Measurements from ENCODE around the gene ITPR2.
"Not testable (repeated sequence)": the region's sequence is repeated elsewhere in the genome, so short reads cannot be mapped to it uniquely, and the experiment has no call there.

ITPR2 gene

DNA sequence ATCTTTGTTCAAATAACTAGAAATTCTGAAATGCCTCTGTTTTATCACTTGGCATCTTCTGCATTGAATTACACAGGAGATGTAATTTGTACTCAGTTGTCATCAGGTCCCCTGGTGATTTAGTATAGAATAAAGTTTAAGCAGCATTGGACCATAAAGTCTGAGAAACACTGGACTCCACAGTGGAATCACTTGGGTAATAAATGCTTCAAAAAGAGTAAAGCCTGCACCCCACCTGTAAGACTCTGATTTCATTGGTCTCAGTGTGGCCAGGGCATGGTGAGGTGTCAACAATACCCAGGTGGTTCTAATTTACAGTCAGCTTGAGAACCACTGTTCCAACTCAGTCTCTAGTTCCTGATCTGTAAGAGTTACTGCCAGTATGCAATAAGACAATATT is 148.9 kb downstream of the ITPR2 start:
- no peak overlapping the region for H3K27ac Mint-ChIP-seq
- H3K9me3 Mint-ChIP-seq = no peaks in the 10 kb centered on the region
- no peaks in the 10 kb centered on the region for H3K27me3 Mint-ChIP-seq
- DNase-seq (ENCODE audit: low spot score in 2 of 2) (no peak), ATAC-seq (ENCODE audit: low read depth) (no peak)
- peaks cover 40% of the 10 kb centered on the region for H3K36me3 Mint-ChIP-seq
- peaks cover 3% of the 10 kb centered on the region for H3K4me1 Mint-ChIP-seq
- no peak overlapping the region for H3K4me3 Mint-ChIP-seq

GRCh38 chr12:26683443-26683842 is 149.6 kb downstream of the ITPR2 start:
- Mint-ChIP-seq H3K9me3 (no peaks in the 10 kb centered on the region), H3K27ac (no peak overlapping the region), H3K4me1 (peaks cover 3% of the 10 kb centered on the region), H3K27me3 (no peaks in the 10 kb centered on the region), H3K4me3 (no peak overlapping the region), H3K36me3 (peaks cover 39% of the 10 kb centered on the region)
- ATAC-seq (ENCODE audit: low read depth) (no peak), DNase-seq (ENCODE audit: low spot score in 2 of 2) (no peak)

GRCh38 chr12:26680727-26681455 is 152.1 kb downstream of the ITPR2 start:
- DNase-seq (ENCODE audit: low spot score in 2 of 2) (no peak), ATAC-seq (ENCODE audit: low read depth) (no peak)
- Mint-ChIP-seq H3K9me3 (no peaks in the 10 kb centered on the region), H3K4me1 (no peaks in the 10 kb centered on the region), H3K27ac (peak overlapping the region; percentile 37), H3K36me3 (peaks cover 37% of the 10 kb centered on the region), H3K27me3 (no peaks in the 10 kb centered on the region), H3K4me3 (no peak overlapping the region)

- H3K4me3 Mint-ChIP-seq = no peak overlapping the region
- no peaks in the 10 kb centered on the region for H3K27me3 Mint-ChIP-seq
- ATAC-seq (ENCODE audit: low read depth) (no peak), DNase-seq (ENCODE audit: low spot score in 2 of 2) (no peak)
- H3K36me3 Mint-ChIP-seq = peaks cover 27% of the 10 kb centered on the region
- H3K27ac Mint-ChIP-seq = peak overlapping the region; percentile 1
- H3K9me3 Mint-ChIP-seq = no peaks in the 10 kb centered on the region
- H3K4me1 Mint-ChIP-seq = no peaks in the 10 kb centered on the region
Measured at GRCh38 chr12:26678697-26679660, 154.0 kb downstream of the ITPR2 start.

DNA sequence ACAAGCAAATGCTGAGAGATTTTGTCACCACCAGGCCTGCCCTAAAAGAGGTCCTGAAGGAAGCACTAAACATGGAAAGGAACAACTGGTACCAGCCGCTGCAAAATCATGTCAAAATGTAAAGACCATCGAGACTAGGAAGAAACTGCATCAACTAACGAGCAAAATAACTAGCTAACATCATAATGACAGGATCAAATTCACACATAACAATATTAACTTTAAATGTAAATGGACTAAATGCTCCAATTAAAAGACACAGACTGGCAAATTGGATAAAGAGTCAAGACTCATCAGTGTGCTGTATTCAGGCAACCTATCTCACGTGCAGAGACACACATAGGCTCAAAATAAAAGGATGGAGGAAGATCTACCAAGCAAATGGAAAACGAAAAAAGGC is 161.5 kb downstream of the ITPR2 start:
- not testable (repeated sequence) for DNase-seq (ENCODE audit: low spot score in 2 of 2); H3K27ac Mint-ChIP-seq; H3K27me3 Mint-ChIP-seq; H3K4me3 Mint-ChIP-seq; H3K4me1 Mint-ChIP-seq; H3K9me3 Mint-ChIP-seq; ATAC-seq (ENCODE audit: low read depth)
- H3K36me3 Mint-ChIP-seq = peaks cover 23% of the 10 kb centered on the region

- Mint-ChIP-seq H3K36me3 (peaks cover 36% of the 10 kb centered on the region), H3K27ac (no peak overlapping the region), H3K4me3 (no peak overlapping the region), H3K27me3 (no peaks in the 10 kb centered on the region), H3K9me3 (no peaks in the 10 kb centered on the region), H3K4me1 (no peaks in the 10 kb centered on the region)
- no peak for DNase-seq (ENCODE audit: low spot score in 2 of 2)
- ATAC-seq (ENCODE audit: low read depth) = no peak
Measured at GRCh38 chr12:26668847-26669246, 164.1 kb downstream of the ITPR2 start.

DNA sequence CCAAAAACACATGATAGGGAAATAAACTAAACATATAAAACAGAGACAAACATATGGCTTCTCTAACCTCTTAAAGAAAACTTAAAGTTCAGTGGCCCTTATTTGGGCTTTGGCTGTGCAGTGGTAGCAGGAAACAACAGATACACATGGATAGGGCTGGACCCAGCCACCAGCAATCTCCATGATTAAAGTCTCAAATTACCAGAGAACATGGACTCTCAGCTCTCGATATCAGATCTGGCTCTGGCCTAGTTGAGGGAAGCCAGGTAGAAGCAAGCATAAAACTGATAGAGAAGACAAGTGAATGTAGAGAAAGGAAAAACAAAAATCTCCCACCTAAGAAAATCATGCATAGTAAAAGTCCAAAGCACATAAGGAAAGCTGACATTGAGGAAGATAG is 164.8 kb downstream of the ITPR2 start:
- no peaks in the 10 kb centered on the region for H3K9me3 Mint-ChIP-seq
- no peaks in the 10 kb centered on the region for H3K27me3 Mint-ChIP-seq
- no peak for ATAC-seq (ENCODE audit: low read depth)
- no peak for DNase-seq (ENCODE audit: low spot score in 2 of 2)
- H3K36me3 Mint-ChIP-seq = peaks cover 39% of the 10 kb centered on the region
- peaks cover under 1% of the 10 kb centered on the region for H3K4me1 Mint-ChIP-seq
- H3K4me3 Mint-ChIP-seq = no peak overlapping the region
- no peak overlapping the region for H3K27ac Mint-ChIP-seq

GRCh38 chr12:26666286-26666685 is 166.7 kb downstream of the ITPR2 start:
- H3K4me1 Mint-ChIP-seq = peaks cover 6% of the 10 kb centered on the region
- no peak for DNase-seq (ENCODE audit: low spot score in 2 of 2)
- ATAC-seq (ENCODE audit: low read depth) = no peak
- no peaks in the 10 kb centered on the region for H3K27me3 Mint-ChIP-seq
- no peak overlapping the region for H3K4me3 Mint-ChIP-seq
- H3K9me3 Mint-ChIP-seq = no peaks in the 10 kb centered on the region
- H3K36me3 Mint-ChIP-seq = peaks cover 43% of the 10 kb centered on the region
- H3K27ac Mint-ChIP-seq = no peak overlapping the region

DNA sequence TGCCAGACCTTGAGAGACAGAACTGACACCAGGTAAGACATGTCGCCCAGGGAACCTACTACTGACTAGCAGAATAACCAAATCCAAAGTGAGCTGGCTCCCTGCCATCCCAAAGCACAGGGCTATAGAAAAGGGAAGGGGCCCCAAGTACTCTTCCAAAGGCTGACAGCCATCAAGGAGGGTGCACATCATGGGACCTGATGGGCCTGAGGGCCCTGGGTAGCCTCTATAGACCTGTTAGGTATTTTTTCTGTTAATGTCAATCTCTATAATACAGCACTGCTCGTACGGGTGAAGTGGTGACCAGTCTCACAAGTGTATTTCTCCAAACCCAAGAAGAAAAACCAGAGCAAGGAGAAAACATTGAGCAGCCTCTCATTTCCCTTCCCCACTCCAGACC is 171.6 kb downstream of the ITPR2 start:
- DNase-seq (ENCODE audit: low spot score in 2 of 2) (no peak), ATAC-seq (ENCODE audit: low read depth) (no peak)
- H3K4me3 Mint-ChIP-seq = no peak overlapping the region
- H3K27ac Mint-ChIP-seq = no peak overlapping the region
- no peaks in the 10 kb centered on the region for H3K27me3 Mint-ChIP-seq
- H3K36me3 Mint-ChIP-seq = peaks cover 45% of the 10 kb centered on the region
- H3K4me1 Mint-ChIP-seq = peaks cover 6% of the 10 kb centered on the region
- no peaks in the 10 kb centered on the region for H3K9me3 Mint-ChIP-seq

GRCh38 chr12:26659930-26660329 is 173.1 kb downstream of the ITPR2 start:
- ATAC-seq (ENCODE audit: low read depth) = no peak
- peaks cover 6% of the 10 kb centered on the region for H3K4me1 Mint-ChIP-seq
- H3K36me3 Mint-ChIP-seq = peaks cover 40% of the 10 kb centered on the region
- H3K27me3 Mint-ChIP-seq = no peaks in the 10 kb centered on the region
- DNase-seq (ENCODE audit: low spot score in 2 of 2) = no peak
- H3K9me3 Mint-ChIP-seq = no peaks in the 10 kb centered on the region
- H3K4me3 Mint-ChIP-seq = no peak overlapping the region
- no peak overlapping the region for H3K27ac Mint-ChIP-seq

GRCh38 chr12:26658991-26659390 is 174.0 kb downstream of the ITPR2 start:
- peaks cover 41% of the 10 kb centered on the region for H3K36me3 Mint-ChIP-seq
- H3K4me3 Mint-ChIP-seq = no peak overlapping the region
- peaks cover 6% of the 10 kb centered on the region for H3K4me1 Mint-ChIP-seq
- no peaks in the 10 kb centered on the region for H3K9me3 Mint-ChIP-seq
- DNase-seq (ENCODE audit: low spot score in 2 of 2) (no peak), ATAC-seq (ENCODE audit: low read depth) (no peak)
- no peak overlapping the region for H3K27ac Mint-ChIP-seq
- no peaks in the 10 kb centered on the region for H3K27me3 Mint-ChIP-seq

GRCh38 chr12:26654623-26655022 is 178.4 kb downstream of the ITPR2 start:
- no peaks in the 10 kb centered on the region for H3K4me1 Mint-ChIP-seq
- no peaks in the 10 kb centered on the region for H3K27me3 Mint-ChIP-seq
- no peak for ATAC-seq (ENCODE audit: low read depth)
- DNase-seq (ENCODE audit: low spot score in 2 of 2) = no peak
- no peak overlapping the region for H3K4me3 Mint-ChIP-seq
- H3K36me3 Mint-ChIP-seq = peaks cover 48% of the 10 kb centered on the region
- peak overlapping the region; percentile 51 for H3K27ac Mint-ChIP-seq
- H3K9me3 Mint-ChIP-seq = peaks cover 2% of the 10 kb centered on the region

DNA sequence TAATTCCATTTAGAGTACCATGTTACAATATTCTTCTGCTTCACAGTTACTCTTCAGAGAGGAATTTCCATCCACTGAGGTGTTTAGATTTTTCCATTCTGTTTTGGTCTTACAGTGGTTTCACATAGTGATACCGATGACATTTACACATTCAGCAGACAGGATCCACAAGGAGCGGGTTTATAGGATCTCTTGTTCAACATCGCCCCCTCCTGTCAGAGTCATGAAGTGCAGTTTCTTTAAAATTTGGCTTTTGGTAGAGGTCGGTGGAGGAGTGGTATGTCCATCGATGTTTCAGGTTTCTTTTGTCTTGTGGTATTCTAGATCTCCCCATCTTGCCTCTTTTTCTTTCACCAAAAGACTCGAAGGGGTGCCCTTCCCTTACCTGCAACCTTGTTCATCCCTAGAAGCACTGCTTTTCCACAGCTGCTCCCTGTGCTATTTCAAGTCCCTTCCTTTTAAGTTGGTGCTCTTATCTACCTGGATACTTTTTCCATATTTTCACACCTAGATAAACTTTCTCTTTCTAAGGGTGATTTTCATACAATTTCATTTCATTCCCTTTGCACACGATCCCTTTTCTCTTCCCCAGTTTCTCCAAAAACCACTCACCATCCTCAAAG is 181.3 kb downstream of the ITPR2 start:
- H3K36me3 Mint-ChIP-seq = peaks cover 48% of the 10 kb centered on the region
- peak; percentile 53 for ATAC-seq (ENCODE audit: low read depth)

DNA sequence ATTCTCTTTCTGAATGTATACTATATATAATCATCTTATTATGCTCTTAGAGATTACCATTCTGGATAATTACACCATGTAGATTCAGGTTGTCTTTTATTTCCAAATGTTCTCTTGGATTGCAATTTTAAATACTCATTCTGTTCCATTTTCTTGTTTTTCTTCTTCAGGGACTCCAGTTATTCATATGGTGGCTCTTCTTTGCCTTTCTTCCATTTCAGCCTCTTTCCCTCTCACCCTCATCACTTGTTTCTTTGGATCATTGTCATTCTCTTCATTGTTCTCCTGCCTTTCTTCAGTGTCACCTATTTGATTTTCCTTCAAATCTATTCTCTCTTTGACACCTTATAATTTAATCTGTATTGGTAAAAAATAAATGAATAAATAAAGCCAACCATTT is 182.0 kb downstream of the ITPR2 start:
- Mint-ChIP-seq H3K27ac (no peak overlapping the region), H3K36me3 (peaks cover 50% of the 10 kb centered on the region), H3K4me1 (peaks cover 2% of the 10 kb centered on the region), H3K9me3 (peaks cover 2% of the 10 kb centered on the region), H3K27me3 (no peaks in the 10 kb centered on the region), H3K4me3 (no peak overlapping the region)
- DNase-seq (ENCODE audit: low spot score in 2 of 2) (no peak), ATAC-seq (ENCODE audit: low read depth) (no peak)

More for the DNA sequence above, 181.3 kb downstream of the ITPR2 start:
- Mint-ChIP-seq H3K4me1 (peaks cover 2% of the 10 kb centered on the region), H3K9me3 (peaks cover 2% of the 10 kb centered on the region), H3K27me3 (no peaks in the 10 kb centered on the region), H3K4me3 (no peak overlapping the region), H3K27ac (no peak overlapping the region)
- peak; percentile 55 to 57 for DNase-seq (ENCODE audit: low spot score in 2 of 2)

Measured in memory B cell (primary cell).